Breast epithelium (tissue), 4 donors: ENCODE data around the gene SLK. TPM values are rescaled to one million over a fixed set of nuclear protein-coding genes. Genes with fewer than 3 reads are reported as not detected.

Experiments used
- DNase-seq, 2 donors: peaks; one replicate each; pipeline ENCODE4 v3.0.0-alpha.2; 2019; ENCODE audit warnings: low spot score in 2 of 2
- H3K27ac ChIP-seq, 2 donors: fragments of 200-600 bp; sonication (generic) in 1 of 2; one replicate each; pipeline ENCODE4 v1.5.1; 2016 to 2019; ENCODE audit warnings: mild to moderate bottlenecking in 1 of 2
- H3K27me3 ChIP-seq, 2 donors: fragments of 200-600 bp; sonication (generic) in 1 of 2; one replicate each; pipeline versions ENCODE4 v1.5.1 to v1.6.0; 2017 to 2019; ENCODE audit warnings: control low read depth in 1 of 2, mild to moderate bottlenecking in 1 of 2
- H3K36me3 ChIP-seq: fragments of 200-600 bp; one replicate; pipeline ENCODE4 v1.5.1; 2019
- H3K4me1 ChIP-seq, 2 donors: fragments of 200-600 bp; sonication (generic); one replicate each; pipeline ENCODE4 v1.5.1; 2016 to 2019; ENCODE audit warnings: control low read depth in 1 of 2
- H3K4me3 ChIP-seq, 3 donors: fragments of 200-600 bp; sonication (generic); 1 replicate in 2 of 3; 2 replicates in 1 of 3; pipeline ENCODE4 v1.5.1; 2016 to 2019; ENCODE audit warnings: mild to moderate bottlenecking in 3 of 3, moderate library complexity in 2 of 3
- H3K9me3 ChIP-seq, 2 donors: fragments of 200-600 bp; sonication (generic) in 1 of 2; one replicate each; pipeline ENCODE4 v1.5.1; 2016 to 2019; ENCODE audit warnings: control low read depth in 1 of 2
- POLR2A ChIP-seq: fragments of 450-650 bp; IDR thresholded peaks from one replicate; pipeline ENCODE4 v1.6.1; 2016; ENCODE audit warnings: antibody characterized with exemption, mild to moderate bottlenecking, moderate library complexity
- POLR2AphosphoS5 ChIP-seq, 3 donors: sonication (generic); formaldehyde crosslinking; IDR thresholded peaks; one replicate each; pipeline ENCODE4 v1.6.1; 2017; ENCODE audit warnings: antibody characterized with exemption in 3 of 3
- intact Hi-C: fragments of 100-400 bp; cut with DNase I; formaldehyde crosslinking; loops from one replicate; pipeline ENCODE4 v1.15.1; 2023; ENCODE audit warnings: low total_unique reads
- total RNA-seq, 3 donors: library from RNA; depleted of rRNA; stranded (reverse); fragments of >200 nt; gene quantifications; one replicate each; pipeline ENCODE4 v1.1.0, GENCODE V29; 2016
- TF ChIP-seq, protein P1 (sequence below), 3 donors: fragments of 450-650 bp; IDR thresholded peaks; one replicate each; pipeline ENCODE4 v1.5.1; 2016 to 2017; ENCODE audit warnings: antibody characterized with exemption in 3 of 3, mild to moderate bottlenecking in 3 of 3, moderate library complexity in 3 of 3

Gene SLK
- total RNA-seq, 3 donors from 2014 or later = 63.2 to 94.4 (median 76.4) TPM

DNA sequence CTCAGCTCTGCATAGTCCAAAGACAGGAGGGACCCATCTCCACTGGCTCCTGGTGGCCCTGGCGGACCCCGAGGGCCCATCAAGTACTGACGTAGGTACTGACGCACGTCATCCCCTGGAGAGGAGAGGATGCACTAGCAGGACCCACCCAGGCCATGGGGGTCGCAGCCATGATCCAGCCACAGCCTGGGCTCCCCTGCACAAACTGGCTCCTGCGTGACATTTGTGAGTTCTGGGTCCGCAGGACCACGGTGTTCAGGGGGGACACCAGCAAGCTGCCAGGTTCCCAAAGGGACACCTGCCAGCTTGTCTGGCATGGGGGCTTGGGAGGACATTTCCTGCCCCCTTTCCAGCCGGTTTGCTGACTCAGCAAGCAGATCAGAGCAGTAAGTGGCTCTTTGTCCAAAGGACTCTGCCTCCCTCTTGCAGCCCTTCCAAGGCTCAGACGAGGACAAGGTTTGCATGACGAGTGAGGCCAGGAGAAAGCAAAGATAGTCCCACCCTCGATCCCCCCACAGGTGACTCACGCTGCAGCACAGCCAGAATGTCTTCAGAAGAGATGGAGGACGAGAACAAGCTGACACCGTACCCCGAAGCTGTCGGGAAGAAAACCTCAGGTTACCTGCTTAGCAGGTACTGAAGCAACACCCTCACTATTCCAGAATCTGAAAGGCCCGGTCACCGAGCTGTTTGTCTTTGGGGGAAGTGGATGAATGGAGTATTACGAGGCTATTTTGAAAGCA, 69.7 kb downstream of the SLK start:
- H3K27me3 ChIP-seq = no peaks in the 10 kb centered on the region
- no peaks in the 10 kb centered on the region for H3K9me3 ChIP-seq
- no peak overlapping the region for H3K4me3 ChIP-seq
- TF ChIP-seq POLR2A (no peak), POLR2AphosphoS5 (IDR thresholded peaks at IDR 0.05) (no peak)
- TF ChIP-seq, protein P1, sequence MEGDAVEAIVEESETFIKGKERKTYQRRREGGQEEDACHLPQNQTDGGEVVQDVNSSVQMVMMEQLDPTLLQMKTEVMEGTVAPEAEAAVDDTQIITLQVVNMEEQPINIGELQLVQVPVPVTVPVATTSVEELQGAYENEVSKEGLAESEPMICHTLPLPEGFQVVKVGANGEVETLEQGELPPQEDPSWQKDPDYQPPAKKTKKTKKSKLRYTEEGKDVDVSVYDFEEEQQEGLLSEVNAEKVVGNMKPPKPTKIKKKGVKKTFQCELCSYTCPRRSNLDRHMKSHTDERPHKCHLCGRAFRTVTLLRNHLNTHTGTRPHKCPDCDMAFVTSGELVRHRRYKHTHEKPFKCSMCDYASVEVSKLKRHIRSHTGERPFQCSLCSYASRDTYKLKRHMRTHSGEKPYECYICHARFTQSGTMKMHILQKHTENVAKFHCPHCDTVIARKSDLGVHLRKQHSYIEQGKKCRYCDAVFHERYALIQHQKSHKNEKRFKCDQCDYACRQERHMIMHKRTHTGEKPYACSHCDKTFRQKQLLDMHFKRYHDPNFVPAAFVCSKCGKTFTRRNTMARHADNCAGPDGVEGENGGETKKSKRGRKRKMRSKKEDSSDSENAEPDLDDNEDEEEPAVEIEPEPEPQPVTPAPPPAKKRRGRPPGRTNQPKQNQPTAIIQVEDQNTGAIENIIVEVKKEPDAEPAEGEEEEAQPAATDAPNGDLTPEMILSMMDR (IDR thresholded peaks at IDR 0.05) = no peak
- intact Hi-C loops = no loop called here
- no peaks in the 10 kb centered on the region for H3K36me3 ChIP-seq
- H3K27ac ChIP-seq = no peak overlapping the region
- H3K4me1 ChIP-seq = no peaks in the 10 kb centered on the region
- no peak for DNase-seq

DNA sequence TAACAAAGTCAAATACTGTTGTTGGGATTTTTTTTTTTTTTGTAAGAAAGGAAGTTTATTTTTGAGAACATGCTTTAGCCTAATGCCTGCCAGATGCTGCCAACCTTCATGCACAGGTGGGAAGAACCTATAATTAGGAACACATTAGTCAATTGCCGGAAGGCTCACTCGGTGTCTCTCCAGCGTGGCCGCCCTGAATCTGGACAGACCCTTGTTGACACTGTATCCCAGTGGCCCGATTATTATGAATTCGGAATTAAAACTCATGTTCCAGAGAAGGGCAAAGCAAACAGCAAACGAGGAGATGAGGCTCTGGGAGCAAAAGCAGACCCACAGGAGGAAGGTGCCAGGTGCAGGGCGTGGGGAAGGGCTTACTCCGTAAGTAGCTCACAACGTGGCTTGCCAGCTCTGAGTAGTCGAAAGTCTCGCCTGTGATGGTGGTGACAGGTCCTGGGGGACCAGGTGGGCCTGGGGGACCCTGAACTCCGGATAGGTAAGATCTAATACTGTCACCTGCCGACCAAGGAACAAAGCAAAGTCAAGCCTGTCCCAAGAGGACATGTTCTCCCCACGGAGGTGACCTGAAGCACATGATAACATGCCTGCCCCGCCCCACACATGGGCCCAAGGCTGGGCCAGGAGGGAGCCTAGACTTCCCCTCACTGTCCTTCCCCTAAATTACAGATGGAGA, 70.5 kb downstream of the SLK start:
- Histone ChIP-seq H3K4me3 (no peak overlapping the region), H3K36me3 (no peaks in the 10 kb centered on the region), H3K9me3 (no peaks in the 10 kb centered on the region), H3K27me3 (no peaks in the 10 kb centered on the region), H3K4me1 (no peaks in the 10 kb centered on the region), H3K27ac (no peak overlapping the region)
- no peak for DNase-seq
- no peak for TF ChIP-seq POLR2A
- no peak for TF ChIP-seq POLR2AphosphoS5 (IDR thresholded peaks at IDR 0.05)
- TF ChIP-seq, protein P1 (IDR thresholded peaks at IDR 0.05) = no peak
- intact Hi-C loops = no loop called here

DNA sequence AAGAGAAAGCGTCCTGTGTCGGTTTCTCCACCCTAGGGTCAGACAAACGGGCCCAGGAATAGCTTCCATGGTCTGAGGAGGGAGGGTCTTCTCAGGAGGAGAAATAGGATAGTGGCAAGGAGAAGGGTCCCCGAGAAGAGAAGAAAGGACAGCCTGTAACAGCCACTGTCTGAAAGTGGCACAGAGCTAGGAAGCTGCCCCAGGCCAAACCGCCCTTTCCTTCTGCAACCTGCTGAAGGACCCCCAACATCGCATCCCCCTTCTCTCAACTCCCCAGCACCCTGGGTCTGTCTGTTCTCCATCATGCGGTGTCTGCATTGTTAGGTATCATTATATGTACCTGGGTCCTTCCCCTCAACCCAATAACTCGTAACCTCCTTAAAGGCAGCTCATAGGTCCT, 71.6 kb downstream of the SLK start:
- H3K4me1 ChIP-seq = no peaks in the 10 kb centered on the region
- H3K4me3 ChIP-seq = no peak overlapping the region
- H3K27ac ChIP-seq = no peak overlapping the region
- H3K27me3 ChIP-seq = no peaks in the 10 kb centered on the region
- no peaks in the 10 kb centered on the region for H3K36me3 ChIP-seq
- no peak for DNase-seq
- intact Hi-C loops = no loop called here
- no peaks in the 10 kb centered on the region for H3K9me3 ChIP-seq
- TF ChIP-seq POLR2AphosphoS5 (IDR thresholded peaks at IDR 0.05) (no peak), POLR2A (no peak)
- TF ChIP-seq, protein P1 (IDR thresholded peaks at IDR 0.05) = no peak

DNA sequence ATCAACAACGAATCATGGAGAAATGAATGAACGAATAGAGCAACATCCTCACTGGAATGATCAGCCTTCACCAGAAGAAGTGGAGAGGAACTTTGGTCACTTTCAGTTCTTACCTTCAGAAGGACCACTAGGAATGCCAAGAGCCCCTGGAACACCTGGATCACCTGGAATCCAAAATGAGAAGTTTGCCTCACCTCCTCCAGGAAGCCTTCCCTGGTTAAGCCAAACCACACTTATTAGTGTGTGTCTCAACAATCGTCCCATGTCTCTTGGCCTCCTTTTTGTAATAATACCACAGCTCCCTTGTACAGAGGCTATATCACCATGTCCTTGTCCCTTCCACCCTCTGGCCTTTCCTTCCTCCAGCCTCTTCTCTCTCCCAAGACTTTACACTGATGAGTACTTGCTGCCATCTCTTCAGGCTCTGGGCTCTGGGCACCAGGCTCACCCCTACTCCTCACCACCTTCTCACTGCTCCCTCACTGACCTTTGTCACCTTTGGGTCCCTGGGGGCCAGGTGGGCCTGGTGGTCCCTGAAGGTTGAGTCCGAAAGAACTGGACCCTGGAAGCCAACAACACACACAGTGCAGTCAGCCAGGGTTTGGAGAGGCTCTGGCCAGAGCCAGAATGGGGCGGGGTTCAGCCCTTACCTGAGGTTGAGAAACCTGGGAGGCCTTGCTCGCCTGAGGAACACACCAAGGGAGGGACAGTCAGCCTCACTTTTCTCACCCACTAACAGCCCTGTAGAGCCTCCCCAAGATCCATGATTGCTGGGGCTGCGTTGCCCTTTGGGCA, 72.2 kb downstream of the SLK start:
- no peak for DNase-seq
- H3K4me3 ChIP-seq = no peak overlapping the region
- intact Hi-C loops = no loop called here
- no peaks in the 10 kb centered on the region for H3K27me3 ChIP-seq
- H3K36me3 ChIP-seq = no peaks in the 10 kb centered on the region
- TF ChIP-seq POLR2AphosphoS5 (IDR thresholded peaks at IDR 0.05) (no peak), POLR2A (no peak)
- TF ChIP-seq, protein P1 (IDR thresholded peaks at IDR 0.05) = no peak
- H3K9me3 ChIP-seq = no peaks in the 10 kb centered on the region
- no peaks in the 10 kb centered on the region for H3K4me1 ChIP-seq
- H3K27ac ChIP-seq = no peak overlapping the region
